H1 (cell line): ENCODE data around the gene LTF.

Experiments used
- BCL11A ChIP-seq, 2 experiments: IDR thresholded peaks; one replicate each; pipeline ENCODE4 v1.6.1; 2011; ENCODE audit warnings: low read depth in 2 of 2, low read length in 2 of 2, mild to moderate bottlenecking in 2 of 2
- CTCF ChIP-seq, 3 experiments: IDR thresholded peaks; 1 replicate in 2 of 3; 2 replicates in 1 of 3; pipeline versions ENCODE4 v1.5.1 to v1.6.1; 2011; ENCODE audit warnings: low read length in 3 of 3, mild to moderate bottlenecking in 3 of 3, inconsistent platforms in 2 of 3, low read depth in 1 of 3, moderate library complexity in 1 of 3; ENCODE audit not compliant: insufficient read depth in 1 of 3; ENCODE audit errors: control extremely low read depth in 1 of 3
- EP300 ChIP-seq, 2 experiments: IDR thresholded peaks; 1 replicate in 1 of 2; 2 replicates in 1 of 2; pipeline ENCODE4 v1.6.1; 2011 to 2012; ENCODE audit warnings: low read depth in 2 of 2, low read length in 2 of 2, mild to moderate bottlenecking in 2 of 2, borderline replicate concordance in 1 of 2, inconsistent platforms in 1 of 2, moderate library complexity in 1 of 2
- EZH2 ChIP-seq: fragments of 200-600 bp; sonication (generic); IDR thresholded peaks from 2 replicates; pipeline ENCODE4 v1.7.1; 2012; ENCODE audit warnings: low read depth, mild to moderate bottlenecking, moderate library complexity, low read length, inconsistent platforms; ENCODE audit not compliant: severe bottlenecking
- GTF2F1 ChIP-seq: IDR thresholded peaks from 2 replicates; pipeline ENCODE4 v1.6.1; 2012; ENCODE audit warnings: low read depth, low read length, improper control_type of control experiment, borderline replicate concordance
- KDM5A ChIP-seq: fragments of 200-600 bp; IDR thresholded peaks from 2 replicates; pipeline ENCODE4 v1.7.1; 2012; ENCODE audit warnings: mild to moderate bottlenecking, low read length, inconsistent platforms, mixed read lengths
- MAFK ChIP-seq: IDR thresholded peaks from 2 replicates; pipeline ENCODE4 v1.6.1; 2012; ENCODE audit warnings: low read depth, mild to moderate bottlenecking, improper control_type of control experiment, low read length
- POLR2A ChIP-seq, 2 experiments: IDR thresholded peaks; 1 replicate in 1 of 2; 2 replicates in 1 of 2; pipeline ENCODE4 v1.6.1; 2011; ENCODE audit warnings: low read depth in 2 of 2, low read length in 2 of 2, mild to moderate bottlenecking in 2 of 2; ENCODE audit errors: control extremely low read depth in 1 of 2
- RAD21 ChIP-seq, 2 experiments: IDR thresholded peaks in 1 of 2; conservative IDR thresholded peaks in 1 of 2; 2 replicates each; pipeline ENCODE4 v1.6.1; 2011; ENCODE audit warnings: low read depth in 2 of 2, low read length in 2 of 2, improper control_type of control experiment in 1 of 2, inconsistent platforms in 1 of 2, mild to moderate bottlenecking in 1 of 2, moderate library complexity in 1 of 2
- RFX5 ChIP-seq: IDR thresholded peaks from 2 replicates; pipeline ENCODE4 v1.6.1; 2011; ENCODE audit warnings: low read depth, low read length, improper control_type of control experiment, borderline replicate concordance

- TF ChIP-seq POLR2A (IDR thresholded peaks at IDR 0.05; ENCODE audit: control extremely low read depth in 1 of 2, low read depth in 2 of 2, low read length in 2 of 2) (no peak), EP300 (IDR thresholded peaks at IDR 0.05; ENCODE audit: borderline replicate concordance in 1 of 2, low read depth in 2 of 2, low read length in 2 of 2) (no peak), CTCF (IDR thresholded peaks at IDR 0.05; ENCODE audit: control extremely low read depth in 1 of 3, insufficient read depth in 1 of 3, low read depth in 1 of 3, low read length in 3 of 3) (no peak), RFX5 (no peak), MAFK (no peak), KDM5A (no peak), EZH2 (no peak), RAD21 (IDR thresholded peaks at IDR 0.05 in 1 of 2, conservative IDR thresholded peaks at IDR 0.05 in 1 of 2; ENCODE audit: low read depth in 2 of 2, low read length in 2 of 2) (no peak), GTF2F1 (no peak), BCL11A (IDR thresholded peaks at IDR 0.05; ENCODE audit: low read depth in 2 of 2, low read length in 2 of 2) (no peak)
Observed at GRCh38 chr3:46435081-46435726, 29.5 kb downstream of the LTF start.
